OCI-LY7 (cell line): Measurements from ENCODE around the gene GJB3. TPM values are rescaled to one million over a fixed set of nuclear protein-coding genes. Genes with fewer than 3 reads are reported as not detected.
A peak's percentile ranks its signal among the peaks of the same experiment; 100 is the strongest.

Experiments used
- BruUV-seq: library from RNA; stranded (reverse); fragments of 400-500 nt; replicated peaks from 2 replicates; lab custom pipeline; 2021; lab: Mats Ljungman, UMichigan
- CTCF ChIA-PET: fragments of 300-600 bp; sonication (Branson Sonifier 250); formaldehyde crosslinking; loops from one replicate; lab custom pipeline; 2022; ENCODE audit warnings: antibody characterized with exemption; ENCODE audit not compliant: unreplicated experiment; lab: Charles Lee
- POLR2A ChIA-PET: fragments of 300-600 bp; sonication (Branson Sonifier 250); formaldehyde crosslinking; loops from one replicate; lab custom pipeline; 2022; ENCODE audit warnings: antibody characterized with exemption; lab: Charles Lee
- DNase-seq: peaks from one replicate; pipeline ENCODE4 v3.0.0-alpha.2; 2015; ENCODE audit warnings: low spot score
- H2AFZ ChIP-seq: fragments of 200-600 bp; sonication (generic), shearing (Covaris generic); 2 replicates; pipeline ENCODE4 v1.6.1; 2014; ENCODE audit warnings: mild to moderate bottlenecking, antibody characterized with exemption, low read length, moderate library complexity
- H3K27ac ChIP-seq: fragments of 200-600 bp; sonication (generic); 2 replicates; pipeline ENCODE4 v1.5.1; 2014; ENCODE audit warnings: mixed run types, low read depth, mild to moderate bottlenecking, moderate library complexity, low read length, inconsistent platforms; ENCODE audit not compliant: poor library complexity, severe bottlenecking
- H3K36me3 ChIP-seq: fragments of 200-600 bp; sonication (generic); 2 replicates; pipeline ENCODE4 v1.6.1; 2014; ENCODE audit warnings: mild to moderate bottlenecking, antibody characterized with exemption, low read length, moderate library complexity, mixed read lengths; ENCODE audit not compliant: insufficient read depth
- H3K4me1 ChIP-seq: fragments of 200-600 bp; sonication (generic); 2 replicates; pipeline ENCODE4 v1.5.1; 2014; ENCODE audit warnings: mild to moderate bottlenecking, low read length; ENCODE audit not compliant: insufficient read depth, poor library complexity, severe bottlenecking
- H3K4me2 ChIP-seq: fragments of 200-600 bp; sonication (generic); 2 replicates; pipeline ENCODE4 v1.6.1; 2014; ENCODE audit warnings: mild to moderate bottlenecking, low read length
- H3K4me3 ChIP-seq: fragments of 200-600 bp; sonication (generic); 2 replicates; pipeline ENCODE4 v1.5.1; 2014; ENCODE audit warnings: mild to moderate bottlenecking, low read depth, low read length; ENCODE audit not compliant: poor library complexity, severe bottlenecking
- H3K79me2 ChIP-seq: fragments of 200-600 bp; sonication (generic); 2 replicates; pipeline ENCODE4 v1.6.1; 2016; ENCODE audit warnings: low read depth, mild to moderate bottlenecking, low read length, moderate library complexity, mixed read lengths; ENCODE audit not compliant: insufficient read depth
- H3K9me2 ChIP-seq: fragments of 200-600 bp; sonication (generic); 2 replicates; pipeline ENCODE4 v1.6.1; 2016; ENCODE audit warnings: mild to moderate bottlenecking, low read length, mixed read lengths; ENCODE audit not compliant: insufficient read depth
- H3K9me3 ChIP-seq: fragments of 200-600 bp; sonication (generic); 2 replicates; pipeline ENCODE4 v1.6.1; 2014; ENCODE audit warnings: mild to moderate bottlenecking, mixed run types, low read length, mixed read lengths
- H4K20me1 ChIP-seq: fragments of 200-600 bp; sonication (generic); 2 replicates; pipeline ENCODE4 v1.6.1; 2014; ENCODE audit warnings: mild to moderate bottlenecking, antibody characterized with exemption, low read length, moderate library complexity, mixed read lengths; ENCODE audit not compliant: insufficient read depth
- CTCF ChIP-seq: fragments of 200-600 bp; sonication (generic); conservative IDR thresholded peaks from 2 replicates; pipeline ENCODE4 v1.5.1; 2014; ENCODE audit warnings: mild to moderate bottlenecking, antibody characterized with exemption, low read length, moderate library complexity, mixed read lengths
- EZH2phosphoT487 ChIP-seq: fragments of 200-600 bp; sonication (generic); IDR thresholded peaks from 2 replicates; pipeline ENCODE4 v1.6.1; 2018; ENCODE audit warnings: low read depth, borderline replicate concordance, mild to moderate bottlenecking, mixed run types, antibody characterized with exemption, low read length, moderate library complexity, mixed read lengths
- intact Hi-C: fragments of 100-400 bp; cut with micrococcal nuclease; formaldehyde crosslinking; loops from one replicate; pipeline ENCODE4 v1.10.0; 2022; ENCODE audit not compliant: unreplicated experiment
- total RNA-seq, 2 experiments: library from RNA; depleted of rRNA in 1 of 2; stranded (reverse); fragments of >200 nt in 1 of 2; shearing (Covaris generic) in 1 of 2; gene quantifications; 2 replicates each; pipeline ENCODE4 v1.2.3, GENCODE V29; 2014 to 2022

Gene GJB3
- total RNA-seq, 2 experiments from 2014 or later = not detected

DNA sequence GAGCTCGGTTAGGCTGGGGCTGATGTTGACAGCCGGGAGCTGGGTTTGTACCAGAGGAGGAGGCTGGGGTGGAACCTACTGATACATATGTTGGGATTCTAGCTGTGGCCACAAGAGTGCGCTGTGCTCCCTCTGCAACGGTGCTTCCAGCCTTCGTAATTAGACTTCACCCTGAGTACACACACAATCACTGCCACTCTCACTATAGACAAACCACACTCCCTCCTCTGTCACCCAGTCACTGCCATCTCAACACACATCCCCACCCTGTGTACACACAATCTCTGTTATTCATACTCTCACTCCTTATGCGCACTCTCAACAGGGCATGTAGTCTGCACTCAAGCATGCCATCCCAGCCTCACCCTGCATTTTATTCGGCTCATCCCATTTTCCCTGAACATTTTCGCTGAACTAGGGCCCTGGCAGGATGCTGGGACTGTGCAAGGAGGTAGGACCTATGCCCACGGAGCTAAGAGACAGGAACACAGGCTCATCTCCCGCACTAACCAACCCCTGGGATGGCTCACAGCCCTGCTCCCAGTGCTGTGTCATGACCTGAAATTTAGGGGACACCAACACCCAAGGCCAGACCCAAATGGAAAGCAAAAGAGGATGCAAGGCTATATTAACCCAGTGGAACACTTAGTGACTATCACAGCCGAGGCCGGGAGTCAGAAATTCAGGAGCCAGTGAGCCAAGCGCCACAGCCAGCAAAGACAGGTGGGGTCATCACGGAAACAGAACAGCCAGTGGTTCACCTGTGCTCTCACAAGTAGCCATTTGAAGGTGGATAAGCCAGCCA is 5.7 kb downstream of the GJB3 start:
- TF ChIP-seq EZH2phosphoT487 (no peak), CTCF (peak; percentile 86)
- no peaks in the 10 kb centered on the region for H3K36me3 ChIP-seq
- intact Hi-C loops = loop anchor here (1.0 kb wide), 1 partner anchor 66 kb away; no protein-coding TSS in a partner anchor
- peak; percentile 68 for DNase-seq
- no TSS peak for BruUV-seq
- H3K4me1 ChIP-seq = no peaks in the 10 kb centered on the region
- no peaks in the 10 kb centered on the region for H3K79me2 ChIP-seq
- H3K4me2 ChIP-seq = no peak overlapping the region
- no peak overlapping the region for H3K4me3 ChIP-seq
- no peak overlapping the region for H3K27ac ChIP-seq
- no peaks in the 10 kb centered on the region for H3K9me3 ChIP-seq
- ChIA-PET CTCF (no interaction called here), POLR2A (no interaction called here)
- no peaks in the 10 kb centered on the region for H4K20me1 ChIP-seq
- no peak overlapping the region for H2AFZ ChIP-seq
- H3K9me2 ChIP-seq = no peaks in the 10 kb centered on the region

DNA sequence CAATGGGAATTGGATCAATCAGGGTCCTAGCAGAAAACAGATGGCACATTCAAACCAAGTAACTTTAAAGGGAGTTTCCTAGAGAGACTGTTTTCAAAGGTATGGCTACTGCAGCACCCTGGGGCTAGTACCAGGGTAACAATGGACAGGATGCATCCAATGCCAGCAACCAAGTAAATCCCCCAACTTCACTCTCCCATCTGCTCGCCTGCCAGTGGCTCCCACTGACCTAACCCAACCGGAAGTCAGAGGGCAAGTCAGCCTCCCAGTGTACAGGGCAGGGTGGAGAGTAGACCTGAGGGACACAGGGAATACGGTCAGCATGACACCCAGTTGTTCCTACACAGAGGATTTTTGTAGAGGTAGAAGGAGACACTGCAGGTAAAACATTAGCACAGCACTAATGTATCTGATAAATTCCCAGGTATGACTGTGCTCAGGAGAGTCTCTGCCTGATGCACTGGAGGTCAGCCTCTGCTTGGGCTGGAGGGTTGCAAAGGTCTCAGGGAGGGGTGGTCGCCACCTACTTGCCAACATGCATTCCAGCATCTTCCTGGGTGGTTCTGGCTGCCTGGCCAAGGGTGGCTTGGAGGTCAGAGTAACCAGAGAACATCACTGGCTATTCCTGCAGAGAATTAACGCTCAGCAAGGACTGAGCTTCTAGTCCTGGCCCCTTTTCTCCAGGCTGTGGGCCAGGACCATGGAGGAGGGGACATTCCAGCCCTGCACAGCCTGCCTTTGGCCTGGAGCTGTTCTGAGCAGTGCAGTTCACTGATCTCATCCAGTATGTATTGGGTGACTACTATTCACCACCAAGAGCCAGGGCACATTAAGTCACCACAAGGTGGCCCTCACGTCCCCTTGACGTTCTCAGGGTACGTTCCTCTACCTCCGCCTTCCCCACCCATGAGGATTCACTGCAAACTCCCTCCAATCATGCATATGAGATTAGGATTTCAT is 6.7 kb downstream of the GJB3 start:
- Histone ChIP-seq H4K20me1 (no peaks in the 10 kb centered on the region), H3K9me2 (no peaks in the 10 kb centered on the region), H3K79me2 (no peaks in the 10 kb centered on the region), H3K27ac (no peak overlapping the region), H2AFZ (no peak overlapping the region), H3K4me1 (no peaks in the 10 kb centered on the region), H3K36me3 (no peaks in the 10 kb centered on the region), H3K4me2 (no peak overlapping the region), H3K9me3 (no peaks in the 10 kb centered on the region), H3K4me3 (no peak overlapping the region)
- POLR2A ChIA-PET = no interaction called here
- TF ChIP-seq CTCF (peak; percentile 60), EZH2phosphoT487 (no peak)
- BruUV-seq = no TSS peak
- intact Hi-C loops = no loop called here
- DNase-seq = peak; percentile 18
- CTCF ChIA-PET = interaction anchor here (0.5 kb wide), 1 partner anchor 41 kb away, joined by 17 read pairs; no protein-coding TSS in a partner anchor
